DMS79 (cell line): ENCODE data around the gene BRAT1.
A peak's percentile ranks its signal among the peaks of the same experiment; 100 is the strongest.
"Not testable (repeated sequence)": the region's sequence is repeated elsewhere in the genome, so short reads cannot be mapped to it uniquely, and the experiment has no call there.

Experiments
- DNase-seq: peaks from one replicate; lab custom pipeline; 2025; lab: John Stamatoyannopoulos, UW

BRAT1 gene

DNA sequence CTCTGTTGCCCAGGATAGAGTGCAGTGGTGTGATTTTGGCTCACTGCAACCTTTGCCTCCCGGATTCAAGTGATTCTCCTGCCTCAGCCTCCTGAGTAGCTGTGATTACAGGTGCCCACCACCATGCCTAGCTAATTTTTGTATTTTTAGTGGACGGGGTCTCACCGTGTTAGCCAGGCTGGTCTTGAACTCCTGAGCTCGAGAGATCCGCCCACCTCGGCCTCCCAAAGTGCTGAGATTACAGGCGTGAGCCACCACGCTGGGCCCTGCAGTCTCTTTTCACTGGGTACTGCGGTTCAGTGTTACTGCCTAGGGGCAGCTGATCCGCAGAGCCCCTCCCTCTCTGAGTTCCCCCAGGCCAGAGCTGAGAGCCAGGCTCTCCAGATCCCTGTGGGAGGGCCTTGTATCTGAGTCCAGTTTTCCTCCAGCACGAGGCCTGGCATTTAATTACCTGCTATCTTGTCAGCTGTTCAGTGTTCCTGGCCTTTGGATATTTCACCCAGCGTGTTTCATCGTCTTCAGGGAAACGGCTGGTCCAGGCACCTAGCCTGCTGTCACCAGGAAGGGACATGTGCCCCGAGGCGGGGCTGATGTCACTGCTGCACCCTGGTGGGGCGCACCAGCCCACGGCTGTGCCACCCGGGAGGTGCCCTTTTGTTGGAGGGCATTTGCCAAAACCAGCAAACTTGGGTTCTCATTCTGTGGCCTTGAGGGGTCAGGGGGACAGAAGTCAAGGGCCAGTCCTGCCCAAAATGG is 19.3 kb downstream of the BRAT1 start:
- not testable (repeated sequence) for DNase-seq

DNA sequence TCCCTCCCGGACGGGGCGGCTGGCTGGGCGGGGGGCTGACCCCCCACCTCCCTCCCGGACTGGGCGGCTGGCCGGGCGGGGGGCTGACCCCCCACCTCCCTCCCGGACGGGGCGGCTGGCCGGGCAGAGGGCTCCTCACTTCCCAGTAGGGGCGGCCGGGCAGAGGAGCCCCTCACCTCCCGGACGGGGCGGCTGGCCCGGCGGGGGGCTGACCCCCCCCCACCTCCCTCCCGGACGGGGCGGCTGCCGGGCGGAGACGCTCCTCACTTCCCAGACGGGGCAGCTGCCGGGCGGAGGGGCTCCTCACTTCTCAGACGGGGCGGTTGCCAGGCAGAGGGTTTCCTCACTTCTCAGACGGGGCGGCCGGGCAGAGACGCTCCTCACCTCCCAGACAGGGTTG is 21.1 kb downstream of the BRAT1 start:
- DNase-seq, result not testable (repeated sequence)

DNA sequence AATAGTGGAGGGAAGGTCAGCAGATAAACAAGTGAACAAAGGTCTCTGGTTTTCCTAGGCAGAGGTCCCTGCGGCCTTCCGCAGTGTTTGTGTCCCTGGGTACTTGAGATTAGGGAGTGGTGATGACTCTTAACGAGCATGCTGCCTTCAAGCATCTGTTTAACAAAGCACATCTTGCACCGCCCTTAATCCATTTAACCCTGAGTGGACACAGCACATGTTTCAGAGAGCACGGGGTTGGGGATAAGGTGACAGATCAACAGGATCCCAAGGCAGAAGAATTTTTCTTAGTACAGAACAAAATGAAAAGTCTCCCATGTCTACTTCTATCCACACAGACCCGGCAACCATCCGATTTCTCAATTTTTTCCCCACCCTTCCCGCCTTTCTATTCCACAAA is 21.8 kb downstream of the BRAT1 start:
- not testable (repeated sequence) for DNase-seq

DNA sequence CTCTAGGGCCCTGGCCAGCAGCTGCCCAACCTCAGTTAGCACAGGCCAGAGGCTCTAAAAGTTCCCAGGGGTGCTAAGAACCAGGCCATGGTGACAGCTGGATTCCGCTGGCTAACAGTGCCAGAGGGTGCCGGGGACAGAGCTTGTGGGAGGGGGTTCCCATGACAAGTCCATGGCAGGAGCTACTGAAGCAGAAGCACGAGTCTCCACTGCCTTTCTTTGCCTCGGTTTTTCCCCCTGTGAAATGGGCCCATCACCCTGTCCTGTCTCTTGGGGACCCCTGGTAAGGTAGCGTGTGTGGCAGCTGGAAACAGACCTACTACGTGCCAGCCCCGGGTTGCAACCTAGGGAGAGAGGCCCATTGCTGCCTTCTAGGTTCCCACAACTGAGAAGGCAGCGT is 22.5 kb downstream of the BRAT1 start:
- DNase-seq, result not testable (repeated sequence)

DNA sequence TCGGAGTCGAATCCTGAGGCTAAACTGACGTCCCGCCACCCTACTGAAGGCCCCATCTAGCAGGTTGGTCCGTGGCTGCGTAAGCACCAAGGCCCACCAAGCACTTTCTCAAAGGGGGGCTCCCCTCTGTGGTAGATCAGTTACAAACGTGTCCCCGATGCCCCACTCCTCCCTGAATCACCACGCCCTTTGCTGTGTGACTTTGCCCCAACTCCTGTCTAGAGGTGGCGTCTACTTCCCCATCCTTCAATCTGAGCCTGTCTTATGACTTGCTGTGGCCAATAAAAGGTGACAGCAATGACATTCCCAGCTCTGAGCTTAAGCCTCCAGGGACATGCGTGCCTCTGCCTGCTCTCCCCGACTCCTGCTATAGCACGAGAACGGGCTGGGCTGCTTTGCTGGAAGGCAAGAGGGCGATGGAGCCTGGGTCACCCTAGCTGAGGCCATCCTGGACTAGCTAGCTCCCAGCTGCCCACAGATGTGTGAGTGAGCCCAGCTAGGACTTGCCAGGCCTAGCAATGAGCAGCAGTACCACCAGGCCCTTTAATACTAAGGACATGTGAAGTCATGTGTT is 23.0 kb downstream of the BRAT1 start:
- DNase-seq, result not testable (repeated sequence)

DNA sequence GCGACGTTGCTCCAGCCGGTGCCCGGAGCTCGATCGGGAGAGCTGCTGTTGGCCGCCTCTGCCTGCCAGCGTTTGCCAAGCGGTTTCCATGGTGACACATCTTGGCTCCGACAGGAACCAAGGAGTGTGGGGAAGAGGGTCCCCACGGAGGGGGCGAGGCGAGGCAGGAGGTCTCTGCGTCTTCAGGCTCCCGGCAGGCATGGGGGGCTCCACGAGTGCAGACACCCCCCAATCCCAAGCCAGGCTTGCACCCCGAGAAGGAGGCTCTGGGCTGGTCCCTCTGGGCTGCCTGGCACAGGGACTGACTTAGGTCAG is 23.6 kb downstream of the BRAT1 start:
- DNase-seq, result not testable (repeated sequence)

DNA sequence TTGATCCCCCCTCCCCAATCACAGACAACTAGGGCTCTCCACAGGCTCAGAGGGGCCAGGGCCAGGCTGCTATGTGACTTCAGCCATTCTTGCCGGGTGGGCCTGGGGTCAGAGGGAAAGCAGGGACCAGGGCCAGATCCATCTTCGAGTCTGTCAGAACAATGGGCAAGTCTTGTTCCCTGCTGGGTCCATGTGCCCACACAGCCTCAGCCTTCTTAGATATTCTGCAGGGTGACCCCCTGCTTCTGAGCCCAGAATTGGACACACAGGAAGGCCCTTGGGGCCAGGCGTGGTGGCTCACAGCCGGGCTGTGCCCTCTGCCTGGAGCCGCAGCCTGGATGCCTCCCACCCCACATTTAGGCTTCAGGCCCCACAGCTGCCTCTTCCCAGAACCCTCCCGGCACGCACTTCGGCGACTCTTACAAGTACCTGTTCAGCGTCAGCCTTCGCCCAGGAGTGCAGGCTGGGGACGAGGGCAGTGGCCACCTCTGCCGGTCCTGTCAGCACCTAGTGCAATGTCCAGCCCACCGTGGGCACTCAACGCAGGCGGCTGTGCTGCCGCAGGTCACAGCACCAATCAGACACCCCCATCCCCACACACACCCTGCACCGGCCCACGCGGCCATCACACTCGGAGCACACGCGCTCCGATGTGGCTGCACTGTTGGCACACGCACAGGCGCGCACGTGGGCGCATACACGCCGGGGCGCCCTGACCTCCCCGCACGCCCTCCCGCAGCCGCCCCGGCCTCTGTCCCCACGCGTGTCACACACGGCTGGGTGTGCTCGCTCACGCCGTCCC is 24.1 kb downstream of the BRAT1 start:
- peak; percentile 12 for DNase-seq

DNA sequence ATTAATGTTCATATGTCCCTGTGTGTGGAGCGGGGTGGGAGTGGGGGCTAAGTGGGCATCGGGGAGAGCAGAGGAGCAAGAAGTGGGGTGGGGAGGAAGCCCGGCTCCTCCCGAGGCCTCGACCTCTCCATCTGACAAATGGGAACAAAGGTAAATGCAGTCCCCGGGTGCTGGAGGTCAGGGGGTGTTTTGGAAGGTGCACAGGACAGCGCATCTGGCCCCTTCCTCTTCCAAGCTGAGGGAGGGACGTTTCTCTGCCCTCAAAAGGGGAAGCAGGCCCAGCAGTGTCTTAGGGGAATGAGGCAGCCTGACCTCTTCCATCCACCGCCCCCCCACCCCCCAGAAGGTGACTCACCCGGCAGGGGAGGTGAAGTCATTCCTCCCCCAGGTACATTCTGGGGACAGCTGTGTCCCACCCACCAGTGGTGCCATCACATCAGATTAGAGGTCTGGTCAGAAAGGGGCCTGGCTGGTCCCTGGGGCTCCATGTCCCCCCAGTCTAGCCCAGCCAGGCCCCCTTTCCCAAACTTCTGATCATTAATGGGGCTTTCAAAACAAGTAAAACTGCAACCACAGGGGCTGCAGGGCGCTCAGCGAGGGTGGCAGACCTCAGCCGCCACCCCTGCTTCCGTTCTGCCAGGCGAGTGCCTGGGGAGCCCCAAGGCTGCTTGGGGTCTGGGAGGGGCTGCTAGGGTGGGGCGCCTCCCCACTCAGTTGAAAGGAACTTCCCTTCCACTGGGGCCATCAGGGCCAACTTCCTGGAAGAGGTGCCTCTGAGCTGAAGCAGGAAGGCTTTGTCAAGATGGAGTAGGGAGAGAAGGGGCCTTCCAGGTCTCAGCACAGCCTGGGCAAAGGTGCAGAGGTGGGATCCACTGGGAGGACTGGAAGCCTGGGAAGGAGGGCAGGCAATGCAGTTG is 25.0 kb downstream of the BRAT1 start:
- DNase-seq, result no peak

DNA sequence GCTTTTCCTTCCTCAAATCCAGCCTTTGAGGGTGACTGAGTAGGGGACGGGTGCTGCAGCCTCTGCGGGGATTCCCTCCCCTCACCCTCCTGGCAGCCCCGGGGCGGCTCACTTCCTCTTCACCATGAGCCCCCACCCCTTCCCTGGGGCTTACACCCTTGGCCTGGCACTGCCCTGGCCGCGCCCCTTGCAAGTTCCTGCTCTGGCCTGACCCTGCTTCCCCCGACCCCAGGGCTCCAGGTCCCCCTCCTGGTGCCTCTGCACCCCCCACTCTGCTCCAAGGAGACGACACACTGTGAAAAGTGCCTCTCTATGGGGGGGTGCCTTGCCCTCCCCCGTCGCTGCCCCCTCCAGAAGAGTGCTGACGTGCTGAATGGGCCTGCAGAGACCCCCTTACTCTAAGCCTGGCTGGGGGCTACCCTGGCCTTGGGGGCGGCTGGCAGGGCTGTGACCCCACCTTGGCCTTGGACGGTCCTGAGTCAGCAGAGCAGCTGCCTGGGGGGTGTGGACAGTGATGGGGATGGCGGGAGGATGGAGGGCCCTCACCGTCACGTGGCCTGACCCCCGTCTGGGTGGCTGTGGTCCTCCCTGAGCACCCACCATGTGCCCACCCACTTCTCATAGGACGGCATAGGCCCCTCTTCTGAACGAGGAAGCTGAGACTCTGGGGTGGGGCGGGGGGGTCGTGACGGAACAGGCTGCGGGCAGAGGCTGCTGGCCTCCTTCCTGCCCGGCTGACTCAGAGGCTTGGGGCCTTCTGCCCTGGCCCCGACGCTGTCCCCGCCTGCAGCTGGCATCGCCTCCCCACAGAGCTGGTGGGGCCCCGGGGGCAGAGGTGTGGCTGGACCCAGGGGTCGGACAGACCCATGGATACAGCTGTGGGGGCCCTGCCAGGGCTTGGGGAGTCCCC is 25.9 kb downstream of the BRAT1 start:
- no peak for DNase-seq

DNA sequence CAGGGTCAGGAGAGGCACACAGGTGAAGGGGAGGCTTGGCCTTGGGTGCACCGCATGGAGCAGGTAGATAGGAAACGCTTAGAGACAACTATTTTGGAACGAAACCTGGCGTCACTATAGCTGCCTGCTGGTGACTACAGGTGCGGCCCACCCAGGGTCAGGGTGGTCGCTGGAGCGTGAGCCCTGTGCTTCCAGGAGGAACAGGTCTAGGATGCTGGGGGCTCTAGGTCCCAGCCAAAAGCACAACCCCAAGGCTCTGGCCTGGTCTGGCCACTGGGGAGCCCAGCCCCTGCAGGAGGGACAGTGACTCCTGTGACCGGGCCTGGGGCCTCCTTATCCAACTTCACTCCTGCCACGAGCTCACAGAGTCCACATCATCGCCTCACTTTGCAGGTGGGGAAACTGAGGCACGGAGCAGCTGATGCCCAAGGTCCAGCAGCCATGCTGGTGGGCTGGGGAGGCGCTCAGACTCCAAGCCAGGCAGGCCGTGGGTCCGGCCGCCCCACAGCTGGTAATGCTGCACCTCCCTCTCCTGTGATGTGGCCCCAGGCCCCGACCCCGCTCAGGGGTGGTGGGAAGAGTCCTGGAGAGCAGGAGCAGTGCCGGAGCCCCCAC is 26.7 kb downstream of the BRAT1 start:
- no peak for DNase-seq

DNA sequence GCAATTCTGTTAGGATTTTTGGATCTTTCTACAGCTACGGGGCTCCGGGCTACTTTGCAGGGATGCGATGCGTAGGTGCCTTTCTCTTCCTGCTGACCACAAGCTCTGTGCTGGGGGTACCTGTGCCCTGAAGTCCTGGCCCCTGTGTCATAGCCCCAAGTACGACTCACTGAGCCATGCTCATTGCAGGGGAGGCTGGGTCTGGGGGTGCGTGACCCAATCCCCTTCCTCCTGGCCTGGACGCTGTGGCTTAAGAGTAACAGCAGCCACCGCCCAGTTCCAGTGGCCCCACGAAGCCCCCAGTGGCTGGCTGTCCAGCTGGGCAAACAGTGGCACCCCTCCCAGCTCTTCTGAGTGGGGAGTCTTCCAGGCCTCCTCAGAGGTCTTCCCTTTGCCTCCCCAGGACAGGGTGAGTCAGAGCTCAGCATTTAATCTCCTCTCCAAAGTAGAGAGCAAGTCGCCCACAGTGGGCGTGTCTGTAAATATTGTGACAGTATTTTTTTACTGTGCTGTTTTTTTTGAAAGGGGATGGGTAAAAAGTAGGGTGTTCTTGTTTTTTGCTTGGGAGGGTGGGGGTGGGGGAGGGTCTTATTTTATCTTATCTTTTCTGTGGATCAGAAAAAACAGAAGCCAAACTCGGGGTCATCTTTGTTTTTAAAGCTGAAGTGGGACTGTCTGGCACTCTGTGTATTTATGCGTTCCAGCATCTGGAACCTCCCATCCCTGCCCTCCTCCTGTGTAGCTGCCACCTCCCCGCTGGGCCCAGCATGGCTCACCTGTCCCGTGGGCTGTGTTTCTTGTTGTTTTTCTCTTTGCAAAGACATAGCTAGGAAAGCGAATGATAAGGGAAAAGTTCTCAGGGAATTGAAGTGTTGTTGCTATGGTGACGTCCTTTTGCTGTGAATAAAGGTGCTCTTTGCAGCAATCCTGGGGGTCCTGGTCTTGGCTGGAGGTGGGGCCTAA is 27.5 kb downstream of the BRAT1 start:
- no peak for DNase-seq

DNA sequence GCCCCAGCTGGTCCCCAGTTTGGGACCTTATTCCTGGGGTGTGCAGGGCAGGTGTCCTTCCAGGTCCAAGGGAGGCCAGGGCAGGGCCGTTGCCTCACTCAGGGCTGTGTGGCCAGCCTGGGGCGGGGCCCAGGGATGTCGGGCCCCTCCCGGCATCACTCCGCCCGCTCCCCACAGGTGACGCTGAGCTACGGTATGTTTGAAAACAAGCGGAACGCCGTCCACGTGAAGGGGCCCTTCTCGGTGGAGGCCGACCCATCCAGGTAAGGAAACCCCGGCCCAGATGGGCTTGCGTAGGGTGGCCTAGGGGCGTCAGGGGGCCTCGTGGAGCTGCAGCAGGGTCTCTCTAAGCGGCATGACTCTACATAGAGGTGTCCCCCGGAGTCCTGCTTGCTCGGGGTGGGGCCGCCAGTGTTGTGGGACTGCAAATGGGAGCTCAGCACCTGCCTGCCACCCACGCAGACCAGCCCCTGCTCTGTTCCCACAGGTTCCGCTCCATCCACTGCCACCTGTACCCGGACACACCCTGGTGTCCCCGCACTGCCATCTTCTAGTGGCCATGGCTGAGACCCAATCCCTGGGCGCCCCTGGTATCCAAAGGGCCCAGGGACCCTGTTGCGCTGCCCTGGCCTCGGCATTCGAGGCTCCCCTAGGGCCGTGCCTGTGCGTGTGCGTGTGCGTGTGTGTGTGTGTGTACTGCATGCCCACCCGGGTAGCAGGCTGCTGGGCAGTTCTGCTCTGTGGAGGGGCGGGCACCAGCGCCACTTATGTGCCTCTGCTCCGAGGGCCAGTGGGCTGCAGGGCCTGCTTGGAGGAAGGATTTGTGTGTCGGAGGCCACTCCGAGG is 28.4 kb downstream of the BRAT1 start:
- no peak for DNase-seq

DNA sequence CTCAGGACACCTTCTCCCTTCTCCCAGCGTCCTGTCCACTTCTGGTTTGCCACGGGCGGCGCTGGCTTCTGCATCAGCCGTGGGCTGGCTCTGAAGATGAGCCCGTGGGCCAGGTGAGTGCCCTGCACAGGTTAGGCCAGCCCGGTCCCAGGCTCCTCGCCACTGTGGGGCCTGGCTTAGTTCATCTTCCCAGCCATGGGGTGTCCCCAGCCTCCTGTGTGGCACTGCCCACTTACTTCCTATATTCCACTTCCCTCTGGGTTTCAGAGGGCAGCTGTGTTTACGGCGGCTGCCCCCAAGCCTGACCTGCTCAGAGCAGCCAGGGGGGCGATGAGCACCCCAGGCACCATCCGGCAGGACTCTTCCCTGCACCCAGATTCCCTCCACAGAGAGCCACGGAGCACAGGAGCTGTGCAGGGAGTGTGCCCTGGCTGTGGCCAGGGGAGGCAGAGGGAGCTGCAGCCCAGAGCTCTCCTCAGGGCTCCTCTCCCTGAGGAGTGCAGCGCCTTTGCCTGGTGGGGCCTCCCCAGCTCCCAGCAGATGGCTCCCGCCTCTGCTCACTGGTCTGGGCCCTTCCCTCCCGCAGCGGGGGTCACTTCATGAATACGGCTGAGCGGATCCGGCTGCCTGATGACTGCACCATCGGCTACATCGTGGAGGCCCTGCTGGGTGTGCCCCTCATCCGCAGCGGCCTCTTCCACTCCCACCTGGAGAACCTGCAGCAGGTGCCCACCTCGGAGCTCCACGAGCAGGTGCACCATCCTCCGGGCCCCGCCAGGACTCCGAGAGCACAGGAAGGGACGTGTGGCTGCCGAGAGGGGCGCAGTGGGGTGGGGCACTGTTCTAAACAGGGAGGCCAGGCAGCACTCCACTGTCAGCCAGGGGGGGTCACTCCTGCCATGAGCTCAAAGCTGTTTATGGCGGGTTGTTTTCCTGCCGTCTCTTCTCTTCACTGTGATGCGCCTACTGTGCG is 29.4 kb downstream of the BRAT1 start:
- peak; percentile 34 for DNase-seq

DNA sequence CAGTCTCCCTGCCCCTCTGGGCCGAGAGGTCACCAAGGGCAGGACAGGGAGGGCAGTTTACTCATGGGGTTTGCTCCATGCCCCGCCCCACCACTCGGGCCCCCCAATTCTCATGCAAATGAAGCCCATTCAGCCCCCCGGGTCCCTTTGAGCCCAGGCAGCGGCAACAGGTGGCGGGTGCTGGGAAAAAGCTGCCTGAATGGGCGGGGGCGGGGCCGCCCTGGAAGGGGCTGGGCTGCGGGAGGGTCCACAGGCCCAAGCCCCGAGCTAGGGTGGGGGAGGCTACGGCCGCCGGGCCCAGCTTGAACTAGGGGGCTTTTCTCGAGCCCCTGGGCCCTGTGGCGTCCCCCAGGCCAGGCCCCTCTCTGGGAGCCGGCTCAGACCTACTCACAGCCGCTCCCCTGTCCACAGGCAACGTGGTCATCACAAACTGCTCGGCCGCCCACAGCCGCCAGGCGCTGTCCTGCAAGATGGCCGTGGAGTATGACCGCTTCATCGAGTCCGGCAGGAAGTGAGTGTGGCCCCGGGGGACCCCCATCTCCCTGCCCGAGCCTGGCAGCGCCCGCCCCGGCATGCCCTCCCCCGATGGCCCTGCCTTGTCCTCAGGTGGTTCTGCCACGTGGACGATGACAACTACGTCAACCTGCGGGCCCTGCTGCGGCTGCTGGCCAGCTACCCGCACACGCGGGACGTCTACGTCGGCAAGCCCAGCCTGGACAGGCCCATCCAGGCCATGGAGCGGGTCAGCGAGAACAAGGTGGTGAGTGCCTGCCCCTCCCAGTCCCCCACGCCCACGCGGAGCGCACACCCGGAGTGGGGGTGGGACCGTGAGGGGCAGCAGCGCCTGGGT is 30.3 kb downstream of the BRAT1 start:
- DNase-seq, result no peak

DNA sequence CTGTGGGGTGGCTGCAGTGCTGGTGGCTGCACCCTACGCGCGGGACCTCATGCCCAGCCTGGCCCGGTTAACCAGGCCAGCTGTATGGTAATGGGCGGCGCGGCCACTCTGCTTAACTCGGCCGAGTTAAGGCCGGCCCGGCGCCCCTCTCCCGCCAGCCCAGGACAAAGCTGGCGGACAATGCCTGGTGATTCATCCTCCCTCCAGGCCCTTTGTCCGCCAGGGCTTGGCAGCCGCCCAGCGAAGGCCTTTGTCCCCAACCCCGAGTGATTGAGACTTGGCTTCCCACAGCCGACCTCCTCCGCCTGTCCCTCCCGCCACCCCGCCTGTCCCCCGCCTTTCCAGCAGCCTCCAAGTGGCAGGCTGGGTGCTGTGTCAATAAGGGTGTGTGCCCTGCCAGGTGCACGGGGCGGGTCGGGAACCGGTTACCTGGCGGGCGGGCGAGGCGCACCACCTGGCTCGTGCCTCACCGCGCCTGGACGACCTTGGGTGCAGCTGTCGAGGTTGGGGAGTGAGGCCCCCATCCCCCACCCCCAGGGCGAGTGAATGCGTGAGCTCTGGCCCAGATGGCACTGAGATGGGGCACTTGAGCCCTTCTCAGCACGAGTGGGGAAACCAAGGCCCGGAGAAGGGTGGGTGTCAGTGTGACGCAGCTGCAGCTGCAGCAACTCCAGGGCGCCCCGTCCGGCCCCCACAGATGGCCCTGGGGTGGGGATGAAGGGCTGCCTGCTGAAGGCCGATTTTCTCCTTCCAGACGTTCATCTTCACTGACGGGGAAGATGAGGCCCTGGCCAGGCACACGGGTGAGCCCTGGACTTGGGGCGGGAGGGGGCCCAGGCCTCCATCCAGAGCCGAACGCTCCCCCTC is 31.1 kb downstream of the BRAT1 start:
- peak; percentile 96 for DNase-seq
